C4-2B (cell line): ENCODE results near the gene COTL1.

Experiments
- H3K27ac ChIP-seq: fragments of 450-650 bp; 2 replicates; pipeline ENCODE4 v1.5.1; 2017
- CTCF ChIP-seq: fragments of 450-650 bp; conservative IDR thresholded peaks from 2 replicates; pipeline ENCODE4 v1.5.1; 2017; ENCODE audit warnings: mild to moderate bottlenecking
- ZFX ChIP-seq: fragments of 450-650 bp; IDR thresholded peaks from 2 replicates; pipeline ENCODE4 v1.6.1; 2017

The COTL1 gene

GRCh38 chr16:84618581-84619460 is 943 bp upstream of the COTL1 start:
- H3K27ac ChIP-seq, result no peak overlapping the region
- no peak for TF ChIP-seq ZFX
- no peak for TF ChIP-seq CTCF

- H3K27ac ChIP-seq, result peak overlapping the region; percentile 72
- TF ChIP-seq CTCF, result no peak
- TF ChIP-seq ZFX, result no peak; the same call in 1 of the 2 replicates
These were observed 662 bp downstream of the COTL1 start for GRCh38 chr16:84617041-84617790.

- no peak overlapping the region for H3K27ac ChIP-seq
- TF ChIP-seq ZFX (no peak), CTCF (no peak)
These were observed 1.4 kb downstream of the COTL1 start for GRCh38 chr16:84616515-84616914.

DNA sequence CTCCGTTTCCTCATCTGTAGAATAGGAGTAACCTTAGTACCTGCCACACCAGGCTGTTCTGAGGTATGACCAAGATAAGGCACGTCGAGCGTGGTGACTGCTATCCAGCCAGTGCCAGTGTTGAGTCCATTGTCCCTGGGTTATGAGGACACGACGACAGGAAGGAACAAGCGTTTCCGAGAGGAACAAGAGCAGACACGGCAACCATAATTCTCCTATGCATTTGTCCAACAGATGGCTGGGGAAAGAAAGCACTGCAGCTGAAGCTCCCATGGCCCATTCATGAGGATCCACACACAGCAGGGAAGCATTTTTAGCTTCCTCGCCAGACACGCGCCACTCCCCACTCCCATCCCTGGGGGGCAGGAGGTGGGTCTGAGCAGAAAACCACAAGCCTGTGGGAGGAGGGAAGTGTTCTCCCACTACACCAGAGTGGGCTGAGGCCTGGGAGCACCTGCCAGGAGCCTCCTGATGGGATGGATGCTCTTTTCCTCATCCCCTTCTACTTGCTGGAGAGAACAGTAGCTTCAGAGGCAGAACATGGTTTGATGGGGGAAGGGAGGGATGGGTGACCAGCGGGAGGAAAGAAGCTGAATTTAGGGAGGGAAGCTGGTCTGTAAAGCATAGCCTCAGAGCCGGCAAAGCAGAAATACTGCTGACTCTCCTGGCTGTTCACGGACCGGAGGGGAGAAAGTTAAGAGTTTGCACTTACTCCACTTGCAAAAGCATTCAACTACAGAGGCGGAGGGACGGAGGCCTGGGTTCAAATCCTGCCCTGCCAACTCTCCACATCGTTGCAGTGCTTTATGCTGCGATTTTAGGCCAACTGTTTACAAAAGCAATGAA is 2.7 kb downstream of the COTL1 start:
- TF ChIP-seq ZFX, result no peak
- TF ChIP-seq CTCF, result no peak
- H3K27ac ChIP-seq, result no peak overlapping the region

DNA sequence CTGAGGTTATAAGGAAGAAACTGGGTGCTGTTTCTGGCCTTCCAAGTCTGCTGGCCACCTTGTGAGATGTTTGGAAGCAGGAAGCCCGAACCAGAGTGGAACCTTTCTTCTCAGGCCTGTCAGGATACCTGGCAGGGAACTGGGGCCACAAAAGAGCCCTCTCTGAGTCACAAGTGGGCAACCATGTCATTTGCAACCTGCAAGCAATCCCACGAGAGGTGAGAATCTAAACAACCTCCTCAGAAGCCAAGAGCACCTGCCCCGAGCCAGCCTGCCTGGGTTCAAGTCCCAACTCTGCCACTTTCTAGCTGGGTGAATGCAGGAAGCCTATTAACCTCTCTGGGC is 3.3 kb downstream of the COTL1 start:
- no peak overlapping the region for H3K27ac ChIP-seq
- no peak for TF ChIP-seq ZFX
- no peak for TF ChIP-seq CTCF

- no peak overlapping the region for H3K27ac ChIP-seq
- TF ChIP-seq CTCF, result no peak
- no peak for TF ChIP-seq ZFX
These were observed 3.8 kb downstream of the COTL1 start for GRCh38 chr16:84614073-84614459.
